ENCODE data around the gene THAP8.

- no peak for TF ChIP-seq POLR2A (IDR thresholded peaks at IDR 0.05; ENCODE audit: low read depth, low read length)
- no peak for TF ChIP-seq POLR2AphosphoS5 (IDR thresholded peaks at IDR 0.05; ENCODE audit: low read depth, low read length)
- TF ChIP-seq POU2F2 (IDR thresholded peaks at IDR 0.05; ENCODE audit: low read depth, low read length) = no peak
- TF ChIP-seq TAF1 (IDR thresholded peaks at IDR 0.05; ENCODE audit: low read depth, low read length) = no peak
Observed at GRCh38 chr19:36010402-36010801, 43.7 kb downstream of the THAP8 start.

Measured in GM12891 (cell line).